SH-SY5Y (cell line): ENCODE results near the gene NELFA.

ENCODE experiments used
- GATA2 ChIP-seq: IDR thresholded peaks from 2 replicates; pipeline ENCODE4 v1.6.1; 2011; ENCODE audit warnings: mild to moderate bottlenecking, low read depth, low read length
- GATA3 ChIP-seq: IDR thresholded peaks from 2 replicates; pipeline ENCODE4 v1.6.1; 2011; ENCODE audit warnings: low read depth, mild to moderate bottlenecking, low read length, moderate library complexity

DNA sequence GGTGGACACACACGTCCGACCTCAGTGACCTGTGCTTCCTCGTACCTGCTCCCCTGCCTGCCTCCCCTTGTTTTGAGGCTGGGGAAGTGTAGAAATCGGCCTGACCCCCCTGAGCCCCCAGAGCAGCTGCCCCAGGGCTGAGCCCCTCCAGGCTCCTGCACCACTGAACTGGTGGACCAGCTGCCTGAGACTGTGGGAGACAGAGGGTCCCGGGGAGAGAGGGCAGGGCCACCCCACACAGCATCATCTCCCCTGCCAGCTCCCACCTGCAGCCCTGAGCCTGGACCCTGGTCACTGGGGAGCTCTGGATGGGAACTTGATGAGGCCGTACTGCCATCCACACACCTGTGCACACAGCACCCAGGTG is 35.3 kb upstream of the NELFA start:
- TF ChIP-seq GATA2 (no peak), GATA3 (no peak)
